ENCODE data around the gene C14orf132.

Gene C14orf132

DNA sequence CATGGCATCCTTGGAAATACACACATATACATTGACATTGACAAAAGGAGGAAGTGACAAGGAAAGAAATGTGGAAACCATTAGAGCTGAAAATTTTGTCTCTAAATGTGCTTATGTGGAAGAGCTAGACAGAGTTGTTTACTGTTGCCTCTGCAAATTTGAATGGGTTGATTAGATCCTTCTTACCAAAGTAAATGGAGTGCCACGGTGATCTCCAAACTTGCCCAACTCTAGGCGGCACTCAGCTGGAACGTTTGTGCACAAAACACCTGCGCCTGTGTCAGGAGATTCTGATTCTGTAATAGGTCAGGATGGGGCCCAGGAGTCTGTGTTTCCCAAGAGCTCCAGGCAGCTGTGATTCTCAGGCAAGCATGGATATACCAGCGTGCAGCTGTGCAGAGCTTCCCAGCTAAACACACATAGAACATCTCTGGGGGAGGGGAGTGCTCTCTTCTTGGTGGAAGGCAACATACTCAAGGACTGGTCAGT lies 87.7 kb downstream of the C14orf132 start:
- H3K27me3 Mint-ChIP-seq (ENCODE audit: low read depth) = peaks cover 14% of the 10 kb centered on the region
- TF ChIP-seq, protein P1, sequence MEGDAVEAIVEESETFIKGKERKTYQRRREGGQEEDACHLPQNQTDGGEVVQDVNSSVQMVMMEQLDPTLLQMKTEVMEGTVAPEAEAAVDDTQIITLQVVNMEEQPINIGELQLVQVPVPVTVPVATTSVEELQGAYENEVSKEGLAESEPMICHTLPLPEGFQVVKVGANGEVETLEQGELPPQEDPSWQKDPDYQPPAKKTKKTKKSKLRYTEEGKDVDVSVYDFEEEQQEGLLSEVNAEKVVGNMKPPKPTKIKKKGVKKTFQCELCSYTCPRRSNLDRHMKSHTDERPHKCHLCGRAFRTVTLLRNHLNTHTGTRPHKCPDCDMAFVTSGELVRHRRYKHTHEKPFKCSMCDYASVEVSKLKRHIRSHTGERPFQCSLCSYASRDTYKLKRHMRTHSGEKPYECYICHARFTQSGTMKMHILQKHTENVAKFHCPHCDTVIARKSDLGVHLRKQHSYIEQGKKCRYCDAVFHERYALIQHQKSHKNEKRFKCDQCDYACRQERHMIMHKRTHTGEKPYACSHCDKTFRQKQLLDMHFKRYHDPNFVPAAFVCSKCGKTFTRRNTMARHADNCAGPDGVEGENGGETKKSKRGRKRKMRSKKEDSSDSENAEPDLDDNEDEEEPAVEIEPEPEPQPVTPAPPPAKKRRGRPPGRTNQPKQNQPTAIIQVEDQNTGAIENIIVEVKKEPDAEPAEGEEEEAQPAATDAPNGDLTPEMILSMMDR (IDR thresholded peaks at IDR 0.05; ENCODE audit: unreplicated experiment in 3 of 3) = no peak

DNA sequence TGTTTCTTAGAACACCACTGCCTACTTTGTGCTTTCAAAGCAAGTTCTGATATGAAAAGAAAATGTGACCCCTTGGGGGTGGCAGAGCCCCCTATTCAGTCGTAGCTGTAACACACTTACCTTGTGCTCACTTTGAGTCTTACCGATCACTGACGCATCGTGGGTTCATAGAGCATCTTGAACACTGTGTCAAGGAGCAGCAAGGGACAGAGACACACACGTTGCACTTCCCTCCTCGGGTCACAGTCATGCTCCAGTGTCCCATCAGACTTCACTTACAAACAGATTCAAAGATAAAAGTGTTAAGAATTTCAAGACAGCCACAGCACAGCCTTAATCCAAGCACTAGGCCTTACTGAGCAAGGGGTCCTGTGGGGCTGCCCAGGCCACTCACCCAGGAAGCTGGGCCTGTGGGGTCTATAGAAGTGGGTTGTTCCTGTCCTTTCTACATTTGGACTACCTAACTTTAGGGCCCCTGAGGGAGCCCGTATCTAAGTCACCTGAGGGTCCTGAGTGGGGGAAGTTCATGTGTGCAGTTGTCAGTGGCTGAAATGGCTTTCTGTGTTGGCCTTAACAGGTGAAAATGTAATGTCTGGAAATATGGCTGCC lies 90.1 kb downstream of the C14orf132 start:
- Mint-ChIP-seq H3K4me3 (no peak overlapping the region), H3K36me3 (ENCODE audit: low read depth) (no peaks in the 10 kb centered on the region), H3K9me3 (no peaks in the 10 kb centered on the region), H3K27ac (no peak overlapping the region), H3K27me3 (ENCODE audit: low read depth) (peaks cover 16% of the 10 kb centered on the region), H3K4me1 (peaks cover 9% of the 10 kb centered on the region)
- TF ChIP-seq, protein P1 (IDR thresholded peaks at IDR 0.05; ENCODE audit: unreplicated experiment in 3 of 3) = no peak

More for the DNA sequence above, 87.7 kb downstream of the C14orf132 start:
- H3K4me1 Mint-ChIP-seq = peaks cover 15% of the 10 kb centered on the region
- H3K9me3 Mint-ChIP-seq = no peaks in the 10 kb centered on the region
- peak overlapping the region in 2 of 3 experiments; percentile 30 to 64 for H3K27ac Mint-ChIP-seq
- no peak overlapping the region for H3K4me3 Mint-ChIP-seq
- no peaks in the 10 kb centered on the region for H3K36me3 Mint-ChIP-seq (ENCODE audit: low read depth)

DNA sequence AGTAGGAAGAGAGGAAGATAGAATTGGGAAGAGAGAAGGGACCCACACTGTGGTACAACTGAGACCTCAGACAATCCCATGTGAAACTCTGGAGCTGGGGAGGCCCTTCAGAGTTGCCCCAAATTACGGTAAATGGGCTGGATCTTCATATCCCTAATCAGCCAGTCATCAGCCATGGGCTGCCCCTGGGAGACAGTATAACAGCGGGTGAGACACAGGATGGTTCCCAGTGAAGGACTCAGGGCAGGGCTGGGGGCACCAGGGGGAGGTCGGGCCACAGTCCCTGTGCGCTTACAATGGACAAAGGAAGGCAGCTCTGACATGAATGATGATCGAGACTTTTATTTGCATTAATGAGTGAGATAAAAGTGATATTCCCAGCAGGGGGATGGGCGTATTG lies 91.2 kb downstream of the C14orf132 start:
- H3K4me3 Mint-ChIP-seq = no peak overlapping the region
- TF ChIP-seq, protein P1 (IDR thresholded peaks at IDR 0.05; ENCODE audit: unreplicated experiment in 3 of 3) = no peak
- no peaks in the 10 kb centered on the region for H3K9me3 Mint-ChIP-seq
- peaks cover 12% of the 10 kb centered on the region for H3K27me3 Mint-ChIP-seq (ENCODE audit: low read depth)
- H3K27ac Mint-ChIP-seq = no peak overlapping the region
- no peaks in the 10 kb centered on the region for H3K36me3 Mint-ChIP-seq (ENCODE audit: low read depth)
- H3K4me1 Mint-ChIP-seq = peaks cover 9% of the 10 kb centered on the region

DNA sequence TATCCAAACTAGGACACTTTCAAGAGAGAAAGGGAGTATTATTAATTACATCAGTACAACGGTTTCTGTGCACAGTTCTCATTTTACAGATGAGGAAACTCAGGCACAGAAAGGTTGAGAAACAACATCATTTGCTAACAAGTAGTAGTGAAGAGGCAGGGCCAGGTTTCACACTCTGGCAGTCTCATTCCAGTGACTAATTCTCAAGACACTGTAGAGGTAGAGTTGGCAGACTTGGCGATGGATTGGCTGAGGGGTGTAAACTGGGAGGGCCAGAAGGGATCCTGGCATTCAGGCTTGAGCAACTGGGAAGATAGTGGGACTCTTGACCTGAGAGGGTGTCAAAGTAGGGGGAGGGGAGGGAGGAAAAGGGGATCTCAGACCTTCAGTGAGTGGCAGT lies 91.7 kb downstream of the C14orf132 start:
- Mint-ChIP-seq H3K27ac (no peak overlapping the region), H3K4me1 (peaks cover 9% of the 10 kb centered on the region), H3K36me3 (ENCODE audit: low read depth) (no peaks in the 10 kb centered on the region), H3K9me3 (no peaks in the 10 kb centered on the region), H3K4me3 (no peak overlapping the region), H3K27me3 (ENCODE audit: low read depth) (peaks cover 12% of the 10 kb centered on the region)
- TF ChIP-seq, protein P1 (IDR thresholded peaks at IDR 0.05; ENCODE audit: unreplicated experiment in 3 of 3) = no peak

DNA sequence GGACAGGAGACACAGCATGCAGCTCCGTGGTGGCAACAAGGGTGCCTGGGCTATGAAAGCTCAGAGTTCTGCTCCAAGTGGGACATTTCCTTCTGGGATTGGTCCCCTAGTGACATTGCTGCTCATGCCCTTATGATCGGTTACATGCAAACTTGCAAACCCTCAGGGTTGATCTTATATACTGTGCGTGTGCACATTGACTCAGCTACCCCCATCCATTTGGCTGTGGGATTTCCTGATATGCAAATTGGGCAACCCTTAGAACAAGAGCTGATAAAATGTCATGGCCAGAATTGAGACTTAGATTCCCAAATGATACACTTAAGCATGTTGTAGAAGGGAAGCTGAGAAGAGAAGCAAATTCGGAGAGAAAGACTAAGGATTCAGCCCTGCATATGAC lies 92.7 kb downstream of the C14orf132 start:
- no peaks in the 10 kb centered on the region for H3K9me3 Mint-ChIP-seq
- H3K4me3 Mint-ChIP-seq = no peak overlapping the region
- H3K27ac Mint-ChIP-seq = no peak overlapping the region
- TF ChIP-seq, protein P1 (IDR thresholded peaks at IDR 0.05; ENCODE audit: unreplicated experiment in 3 of 3) = no peak
- peaks cover 9% of the 10 kb centered on the region for H3K27me3 Mint-ChIP-seq (ENCODE audit: low read depth)
- H3K4me1 Mint-ChIP-seq = peaks cover 2% of the 10 kb centered on the region
- no peaks in the 10 kb centered on the region for H3K36me3 Mint-ChIP-seq (ENCODE audit: low read depth)

DNA sequence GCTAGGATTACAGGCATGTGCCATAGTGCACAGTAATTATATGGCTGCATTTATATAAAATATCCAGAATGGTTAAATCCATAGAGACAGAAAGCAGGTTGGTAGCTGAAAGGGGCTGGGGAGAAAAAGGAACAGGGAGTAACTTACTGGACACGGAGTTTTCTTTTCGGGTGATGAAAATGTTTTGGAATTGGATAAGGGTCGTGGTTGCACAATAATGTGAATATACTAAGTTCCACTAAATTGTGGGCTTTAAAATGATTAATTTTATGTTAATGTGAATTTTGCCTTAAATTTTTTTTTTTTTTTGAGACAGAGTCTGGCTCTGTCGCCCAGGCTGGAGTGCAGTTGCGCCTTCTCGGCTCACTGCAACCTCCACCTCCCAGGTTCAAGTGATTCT lies 95.3 kb downstream of the C14orf132 start:
- Mint-ChIP-seq H3K4me1 (no peaks in the 10 kb centered on the region), H3K36me3 (ENCODE audit: low read depth) (no peaks in the 10 kb centered on the region), H3K9me3 (no peaks in the 10 kb centered on the region), H3K4me3 (no peak overlapping the region), H3K27me3 (ENCODE audit: low read depth) (peaks cover 4% of the 10 kb centered on the region), H3K27ac (no peak overlapping the region)
- TF ChIP-seq, protein P1 (IDR thresholded peaks at IDR 0.05; ENCODE audit: unreplicated experiment in 3 of 3) = no peak

All from nephron (organoid).